ENCODE data around the gene LAMA5. TPM values are rescaled to one million over a fixed set of nuclear protein-coding genes. Genes with fewer than 3 reads are reported as not detected.

Gene LAMA5
- total RNA-seq, 6 experiments from 2014 or later = 30.3 to 80.8 (median 47.1) TPM

DNA sequence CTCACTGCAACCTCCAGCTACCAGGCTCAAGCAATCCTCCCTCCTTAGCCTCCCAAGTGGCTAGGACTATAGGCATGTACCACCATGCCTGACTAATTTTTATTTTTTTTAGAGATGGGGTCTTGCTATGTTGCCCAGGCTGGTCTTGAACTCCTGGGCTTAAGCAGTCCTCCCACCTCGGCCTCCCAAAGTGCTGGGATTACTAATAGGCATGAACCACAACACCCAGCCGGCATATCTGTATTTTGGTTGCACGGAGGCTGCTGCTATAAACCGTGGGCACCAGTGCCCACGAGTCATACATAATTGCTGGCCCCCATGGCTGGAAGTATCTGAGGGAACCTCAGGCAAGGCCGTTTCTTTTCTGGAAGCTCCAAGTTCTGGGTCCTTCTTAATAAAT lies 82.7 kb downstream of the LAMA5 start:
- H3K9me3 ChIP-seq = no peaks in the 10 kb centered on the region
- H3K4me3 ChIP-seq = no peak overlapping the region
- no peak overlapping the region for H3K27ac ChIP-seq
- peaks cover 0 to 3% (median 0%) of the 10 kb centered on the region in 4 donors for H3K4me1 ChIP-seq
- DNase-seq = no peak
- TF ChIP-seq CTCF (IDR thresholded peaks at IDR 0.05) (no peak), POLR2A (IDR thresholded peaks at IDR 0.05) (no peak)
- ATAC-seq = no peak
- intact Hi-C loops (cut with DNase I) = no loop called here
- H3K27me3 ChIP-seq = no peaks in the 10 kb centered on the region
- peaks cover 0 to 52% (median 18%) of the 10 kb centered on the region in 4 donors for H3K36me3 ChIP-seq
- 83% methylated on average over 3 of the region's 6 CpGs for WGBS (ENCODE audit: insufficient coverage, low coverage, low lambda C conversion rate, missing lambda C conversion rate)

DNA sequence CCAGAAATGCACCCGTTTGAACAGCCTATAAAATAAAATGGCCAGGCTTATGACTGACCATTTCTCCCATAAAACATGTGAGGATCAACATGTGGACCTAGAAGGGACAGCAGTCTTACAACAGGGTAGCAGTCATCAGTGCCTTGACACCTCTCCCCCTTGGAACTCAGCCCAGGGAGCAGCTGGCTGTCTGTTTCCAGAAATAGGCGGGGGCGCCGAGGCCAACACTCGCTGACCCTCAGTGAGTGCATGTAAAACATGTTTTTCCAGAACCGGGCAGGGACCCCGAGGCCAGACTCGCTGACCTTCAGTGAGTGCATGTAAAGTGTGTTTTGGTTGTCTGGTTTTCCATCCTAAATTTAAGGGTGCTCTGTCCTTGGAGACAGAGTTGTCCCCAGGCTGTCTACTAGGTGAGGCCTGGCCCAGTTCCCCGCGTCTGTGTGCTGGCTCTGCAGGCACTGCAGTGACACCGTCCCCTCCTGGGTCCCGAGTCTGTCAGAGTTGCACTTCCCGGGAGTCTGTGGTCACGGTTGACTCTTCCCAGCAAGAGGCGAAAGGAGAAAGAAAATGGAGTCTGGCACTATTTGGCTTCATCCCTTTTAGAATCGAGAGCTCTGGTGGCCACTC lies 84.1 kb downstream of the LAMA5 start:
- peak in 3 of 4 donors; percentile 14 to 37 (median 24) for ATAC-seq
- Histone ChIP-seq H3K4me1 (peaks cover 0 to 3% (median 0%) of the 10 kb centered on the region in 4 donors), H3K36me3 (peaks cover 0 to 53% (median 19%) of the 10 kb centered on the region in 4 donors), H3K4me3 (no peak overlapping the region), H3K27ac (no peak overlapping the region), H3K9me3 (no peaks in the 10 kb centered on the region), H3K27me3 (no peaks in the 10 kb centered on the region)
- DNase-seq = no peak
- WGBS (ENCODE audit: insufficient coverage, low coverage, low lambda C conversion rate, missing lambda C conversion rate) = 88% methylated on average over 7 of the region's 16 CpGs
- intact Hi-C loops (cut with DNase I) = no loop called here
- TF ChIP-seq CTCF (IDR thresholded peaks at IDR 0.05) (no peak), POLR2A (IDR thresholded peaks at IDR 0.05) (no peak)

DNA sequence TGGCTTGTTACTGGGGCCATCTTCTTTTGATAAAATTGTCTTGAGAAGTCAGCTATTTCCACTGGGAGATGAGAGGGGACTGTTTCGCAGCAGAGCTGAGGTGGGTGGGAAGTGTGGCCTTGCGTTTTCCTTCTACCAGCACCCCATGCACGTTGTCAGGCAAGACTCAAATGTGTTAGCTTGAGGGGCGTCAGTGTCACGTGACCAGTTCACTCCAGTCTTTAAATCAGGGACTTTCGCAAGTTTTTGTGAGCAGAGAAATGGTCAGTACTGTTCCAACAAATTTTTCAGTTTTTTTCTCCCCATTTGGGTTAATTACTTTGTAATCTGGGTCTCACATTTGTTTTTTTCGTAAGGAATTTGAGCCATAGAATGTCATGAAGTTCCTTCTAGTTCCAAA lies 85.0 kb downstream of the LAMA5 start:
- H3K36me3 ChIP-seq = peaks cover 0 to 55% (median 21%) of the 10 kb centered on the region in 4 donors
- no peaks in the 10 kb centered on the region for H3K27me3 ChIP-seq
- 90% methylated on average over 7 of the region's 7 CpGs for WGBS (ENCODE audit: insufficient coverage, low coverage, low lambda C conversion rate, missing lambda C conversion rate)
- H3K9me3 ChIP-seq = no peaks in the 10 kb centered on the region
- ATAC-seq (no peak), DNase-seq (no peak)
- TF ChIP-seq CTCF (IDR thresholded peaks at IDR 0.05) = no peak
- TF ChIP-seq POLR2A (IDR thresholded peaks at IDR 0.05) = no peak
- H3K27ac ChIP-seq = no peak overlapping the region
- H3K4me3 ChIP-seq = no peak overlapping the region
- H3K4me1 ChIP-seq = peaks cover 0 to 3% (median 0%) of the 10 kb centered on the region in 4 donors
- intact Hi-C loops (cut with DNase I) = no loop called here

GRCh38 chr20:62281161-62281933 lies 85.8 kb downstream of the LAMA5 start:
- Histone ChIP-seq H3K27ac (no peak overlapping the region), H3K9me3 (no peaks in the 10 kb centered on the region), H3K36me3 (peaks cover 0 to 48% (median 21%) of the 10 kb centered on the region in 4 donors), H3K27me3 (no peaks in the 10 kb centered on the region), H3K4me1 (peaks cover 0 to 3% (median 0%) of the 10 kb centered on the region in 4 donors), H3K4me3 (no peak overlapping the region)
- intact Hi-C loops (cut with DNase I) = no loop called here
- ATAC-seq (no peak), DNase-seq (no peak)
- WGBS (ENCODE audit: insufficient coverage, low coverage, low lambda C conversion rate, missing lambda C conversion rate) = 86% methylated on average over 10 of the region's 31 CpGs
- TF ChIP-seq POLR2A (IDR thresholded peaks at IDR 0.05) (no peak), CTCF (IDR thresholded peaks at IDR 0.05) (no peak)

Measured in right lobe of liver (tissue), 6 donors.